ENCODE results near the gene PEX7. TPM values are rescaled to one million over a fixed set of nuclear protein-coding genes. Genes with fewer than 3 reads are reported as not detected.
A peak's percentile ranks its signal among the peaks of the same experiment; 100 is the strongest.

Gene PEX7
- total and polyA plus RNA-seq, 2 donors (not counting 1 experiment from before 2014, with no cell fraction given) = 10.2 to 18.0 TPM

DNA sequence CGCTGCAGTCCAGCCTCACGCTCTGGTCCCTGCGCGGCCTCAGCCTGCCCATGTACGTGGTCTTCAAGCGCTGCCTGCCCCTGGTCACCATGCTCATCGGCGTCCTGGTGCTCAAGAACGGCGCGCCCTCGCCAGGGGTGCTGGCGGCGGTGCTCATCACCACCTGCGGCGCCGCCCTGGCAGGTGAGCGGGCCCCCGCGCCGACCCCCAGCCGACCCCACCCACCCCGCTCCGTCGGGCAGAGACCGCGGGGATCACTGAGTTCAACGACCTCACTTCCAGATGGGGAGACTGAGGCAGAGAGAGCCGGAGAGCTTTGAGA, 100.3 kb downstream of the PEX7 start:
- TF ChIP-seq EZH2 (IDR thresholded peaks at IDR 0.05; ENCODE audit: low read length, missing control alignments) = no peak
- TF ChIP-seq, protein P1, sequence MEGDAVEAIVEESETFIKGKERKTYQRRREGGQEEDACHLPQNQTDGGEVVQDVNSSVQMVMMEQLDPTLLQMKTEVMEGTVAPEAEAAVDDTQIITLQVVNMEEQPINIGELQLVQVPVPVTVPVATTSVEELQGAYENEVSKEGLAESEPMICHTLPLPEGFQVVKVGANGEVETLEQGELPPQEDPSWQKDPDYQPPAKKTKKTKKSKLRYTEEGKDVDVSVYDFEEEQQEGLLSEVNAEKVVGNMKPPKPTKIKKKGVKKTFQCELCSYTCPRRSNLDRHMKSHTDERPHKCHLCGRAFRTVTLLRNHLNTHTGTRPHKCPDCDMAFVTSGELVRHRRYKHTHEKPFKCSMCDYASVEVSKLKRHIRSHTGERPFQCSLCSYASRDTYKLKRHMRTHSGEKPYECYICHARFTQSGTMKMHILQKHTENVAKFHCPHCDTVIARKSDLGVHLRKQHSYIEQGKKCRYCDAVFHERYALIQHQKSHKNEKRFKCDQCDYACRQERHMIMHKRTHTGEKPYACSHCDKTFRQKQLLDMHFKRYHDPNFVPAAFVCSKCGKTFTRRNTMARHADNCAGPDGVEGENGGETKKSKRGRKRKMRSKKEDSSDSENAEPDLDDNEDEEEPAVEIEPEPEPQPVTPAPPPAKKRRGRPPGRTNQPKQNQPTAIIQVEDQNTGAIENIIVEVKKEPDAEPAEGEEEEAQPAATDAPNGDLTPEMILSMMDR (conservative IDR thresholded peaks at IDR 0.05 in 1 of 2, IDR thresholded peaks at IDR 0.05 in 1 of 2; ENCODE audit: low read depth in 1 of 2, low read length in 2 of 2) = no peak
- H3K9ac ChIP-seq (ENCODE audit: insufficient read depth, low read length) = no peak overlapping the region

DNA sequence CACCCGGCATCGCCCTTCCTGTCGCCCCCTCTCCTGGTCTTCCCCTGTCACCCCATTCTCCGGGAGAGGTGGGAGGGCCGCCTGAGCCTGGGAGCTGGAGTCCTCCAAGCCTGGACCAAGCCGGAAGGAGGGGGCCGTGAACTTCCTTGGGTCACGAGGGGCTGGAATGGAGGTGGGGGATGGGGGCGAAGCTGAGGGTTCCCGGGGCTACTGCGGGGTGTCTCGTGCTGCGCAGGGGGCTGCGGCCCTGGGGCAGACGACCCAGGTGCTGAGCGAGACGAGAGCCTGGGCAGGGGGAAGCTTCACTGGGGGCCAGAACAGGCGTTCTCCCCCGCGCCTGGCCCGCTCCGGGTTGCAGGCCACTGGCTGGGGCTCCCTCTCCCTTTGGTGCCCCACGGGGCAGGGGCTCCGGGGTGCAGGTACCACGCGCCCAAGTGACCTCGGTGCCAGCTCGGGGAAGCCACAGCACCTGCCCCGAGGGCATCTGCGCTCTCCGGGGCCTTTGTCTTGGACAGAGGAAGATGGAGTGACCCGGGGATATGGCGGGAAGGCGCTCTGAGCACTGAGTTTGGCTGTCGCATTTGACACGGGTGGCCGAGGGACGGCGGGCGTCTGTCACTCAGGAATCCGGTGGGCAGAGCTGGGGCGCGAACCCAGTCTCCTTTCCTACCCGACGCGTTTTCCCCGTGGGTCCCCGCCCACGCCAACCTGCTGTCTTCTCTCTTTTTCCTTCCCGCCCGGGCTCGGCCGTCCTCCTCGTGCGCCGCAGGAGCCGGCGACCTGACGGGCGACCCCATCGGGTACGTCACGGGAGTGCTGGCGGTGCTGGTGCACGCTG, 100.9 kb downstream of the PEX7 start:
- TF ChIP-seq EZH2 (IDR thresholded peaks at IDR 0.05; ENCODE audit: low read length, missing control alignments) = peak; percentile 73
- TF ChIP-seq, protein P1 (conservative IDR thresholded peaks at IDR 0.05 in 1 of 2, IDR thresholded peaks at IDR 0.05 in 1 of 2; ENCODE audit: low read depth in 1 of 2, low read length in 2 of 2) = no peak
- Histone ChIP-seq H3K9ac (ENCODE audit: insufficient read depth, low read length) (no peak overlapping the region), H3K27ac (ENCODE audit: insufficient read depth, low read length) (no peak overlapping the region), H3K79me2 (ENCODE audit: control insufficient read depth, insufficient read depth, low read length) (no peaks in the 10 kb centered on the region), H3K4me2 (ENCODE audit: extremely low read depth, insufficient read depth, low read length) (no peak overlapping the region), H2AFZ (ENCODE audit: low read length) (no peak overlapping the region), H4K20me1 (ENCODE audit: control insufficient read depth, extremely low read depth, insufficient read depth, low read length) (no peaks in the 10 kb centered on the region), H3K36me3 (ENCODE audit: control insufficient read depth, insufficient read depth, low read length) (no peaks in the 10 kb centered on the region), H3K9me3 (ENCODE audit: control insufficient read depth, insufficient read depth, low read depth, low read length) (no peaks in the 10 kb centered on the region), H3K4me1 (ENCODE audit: control insufficient read depth, extremely low read depth, insufficient read depth, low read length) (peaks cover 5% of the 10 kb centered on the region), H3K27me3 (ENCODE audit: control insufficient read depth, insufficient read depth, low read length) (peaks cover 33% of the 10 kb centered on the region), H3K4me3 (replicated peaks in 1 of 4; ENCODE audit: control extremely low read depth in 1 of 4, insufficient read depth in 1 of 4, low read depth in 3 of 4, low read length in 4 of 4) (no peak overlapping the region)
- no peak for DNase-seq (ENCODE audit: low read depth in 2 of 2)

More for the DNA sequence above, 100.3 kb downstream of the PEX7 start:
- H3K36me3 ChIP-seq (ENCODE audit: control insufficient read depth, insufficient read depth, low read length) = no peaks in the 10 kb centered on the region
- no peak for DNase-seq (ENCODE audit: low read depth in 2 of 2)
- H2AFZ ChIP-seq (ENCODE audit: low read length) = no peak overlapping the region
- no peaks in the 10 kb centered on the region for H3K9me3 ChIP-seq (ENCODE audit: control insufficient read depth, insufficient read depth, low read depth, low read length)
- peak overlapping the region in 3 of 4 experiments; percentile 21 to 53 (median 43) for H3K4me3 ChIP-seq (replicated peaks in 1 of 4; ENCODE audit: control extremely low read depth in 1 of 4, insufficient read depth in 1 of 4, low read depth in 3 of 4, low read length in 4 of 4)
- no peaks in the 10 kb centered on the region for H3K79me2 ChIP-seq (ENCODE audit: control insufficient read depth, insufficient read depth, low read length)
- peaks cover 33% of the 10 kb centered on the region for H3K27me3 ChIP-seq (ENCODE audit: control insufficient read depth, insufficient read depth, low read length)
- peak overlapping the region; percentile 94 for H3K4me2 ChIP-seq (ENCODE audit: extremely low read depth, insufficient read depth, low read length)
- H4K20me1 ChIP-seq (ENCODE audit: control insufficient read depth, extremely low read depth, insufficient read depth, low read length) = no peaks in the 10 kb centered on the region
- H3K27ac ChIP-seq (ENCODE audit: insufficient read depth, low read length) = no peak overlapping the region
- peaks cover 5% of the 10 kb centered on the region for H3K4me1 ChIP-seq (ENCODE audit: control insufficient read depth, extremely low read depth, insufficient read depth, low read length)

DNA sequence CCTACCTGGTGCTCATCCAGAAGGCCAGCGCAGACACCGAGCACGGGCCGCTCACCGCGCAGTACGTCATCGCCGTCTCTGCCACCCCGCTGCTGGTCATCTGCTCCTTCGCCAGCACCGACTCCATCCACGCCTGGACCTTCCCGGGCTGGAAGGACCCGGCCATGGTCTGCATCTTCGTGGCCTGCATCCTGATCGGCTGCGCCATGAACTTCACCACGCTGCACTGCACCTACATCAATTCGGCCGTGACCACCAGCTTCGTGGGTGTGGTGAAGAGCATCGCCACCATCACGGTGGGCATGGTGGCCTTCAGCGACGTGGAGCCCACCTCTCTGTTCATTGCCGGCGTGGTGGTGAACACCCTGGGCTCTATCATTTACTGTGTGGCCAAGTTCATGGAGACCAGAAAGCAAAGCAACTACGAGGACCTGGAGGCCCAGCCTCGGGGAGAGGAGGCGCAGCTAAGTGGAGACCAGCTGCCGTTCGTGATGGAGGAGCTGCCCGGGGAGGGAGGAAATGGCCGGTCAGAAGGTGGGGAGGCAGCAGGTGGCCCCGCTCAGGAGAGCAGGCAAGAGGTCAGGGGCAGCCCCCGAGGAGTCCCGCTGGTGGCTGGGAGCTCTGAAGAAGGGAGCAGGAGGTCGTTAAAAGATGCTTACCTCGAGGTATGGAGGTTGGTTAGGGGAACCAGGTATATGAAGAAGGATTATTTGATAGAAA, 101.7 kb downstream of the PEX7 start:
- Histone ChIP-seq H2AFZ (ENCODE audit: low read length) (no peak overlapping the region), H3K4me2 (ENCODE audit: extremely low read depth, insufficient read depth, low read length) (no peak overlapping the region), H3K36me3 (ENCODE audit: control insufficient read depth, insufficient read depth, low read length) (no peaks in the 10 kb centered on the region), H3K27me3 (ENCODE audit: control insufficient read depth, insufficient read depth, low read length) (peaks cover 33% of the 10 kb centered on the region), H3K27ac (ENCODE audit: insufficient read depth, low read length) (no peak overlapping the region), H3K4me3 (replicated peaks in 1 of 4; ENCODE audit: control extremely low read depth in 1 of 4, insufficient read depth in 1 of 4, low read depth in 3 of 4, low read length in 4 of 4) (no peak overlapping the region), H3K9ac (ENCODE audit: insufficient read depth, low read length) (no peak overlapping the region), H4K20me1 (ENCODE audit: control insufficient read depth, extremely low read depth, insufficient read depth, low read length) (no peaks in the 10 kb centered on the region), H3K4me1 (ENCODE audit: control insufficient read depth, extremely low read depth, insufficient read depth, low read length) (peaks cover 5% of the 10 kb centered on the region), H3K9me3 (ENCODE audit: control insufficient read depth, insufficient read depth, low read depth, low read length) (no peaks in the 10 kb centered on the region), H3K79me2 (ENCODE audit: control insufficient read depth, insufficient read depth, low read length) (no peaks in the 10 kb centered on the region)
- TF ChIP-seq EZH2 (IDR thresholded peaks at IDR 0.05; ENCODE audit: low read length, missing control alignments) = no peak
- TF ChIP-seq, protein P1 (conservative IDR thresholded peaks at IDR 0.05 in 1 of 2, IDR thresholded peaks at IDR 0.05 in 1 of 2; ENCODE audit: low read depth in 1 of 2, low read length in 2 of 2) = no peak
- DNase-seq (ENCODE audit: low read depth in 2 of 2) = no peak

All from fibroblast of lung (primary cell).